ENCODE results near the gene EGF. TPM values are rescaled to one million over a fixed set of nuclear protein-coding genes. Genes with fewer than 3 reads are reported as not detected.

Gene EGF
- total and polyA plus RNA-seq, 11 donors, result 1.3 to 15.0 (median 8.8) TPM

DNA sequence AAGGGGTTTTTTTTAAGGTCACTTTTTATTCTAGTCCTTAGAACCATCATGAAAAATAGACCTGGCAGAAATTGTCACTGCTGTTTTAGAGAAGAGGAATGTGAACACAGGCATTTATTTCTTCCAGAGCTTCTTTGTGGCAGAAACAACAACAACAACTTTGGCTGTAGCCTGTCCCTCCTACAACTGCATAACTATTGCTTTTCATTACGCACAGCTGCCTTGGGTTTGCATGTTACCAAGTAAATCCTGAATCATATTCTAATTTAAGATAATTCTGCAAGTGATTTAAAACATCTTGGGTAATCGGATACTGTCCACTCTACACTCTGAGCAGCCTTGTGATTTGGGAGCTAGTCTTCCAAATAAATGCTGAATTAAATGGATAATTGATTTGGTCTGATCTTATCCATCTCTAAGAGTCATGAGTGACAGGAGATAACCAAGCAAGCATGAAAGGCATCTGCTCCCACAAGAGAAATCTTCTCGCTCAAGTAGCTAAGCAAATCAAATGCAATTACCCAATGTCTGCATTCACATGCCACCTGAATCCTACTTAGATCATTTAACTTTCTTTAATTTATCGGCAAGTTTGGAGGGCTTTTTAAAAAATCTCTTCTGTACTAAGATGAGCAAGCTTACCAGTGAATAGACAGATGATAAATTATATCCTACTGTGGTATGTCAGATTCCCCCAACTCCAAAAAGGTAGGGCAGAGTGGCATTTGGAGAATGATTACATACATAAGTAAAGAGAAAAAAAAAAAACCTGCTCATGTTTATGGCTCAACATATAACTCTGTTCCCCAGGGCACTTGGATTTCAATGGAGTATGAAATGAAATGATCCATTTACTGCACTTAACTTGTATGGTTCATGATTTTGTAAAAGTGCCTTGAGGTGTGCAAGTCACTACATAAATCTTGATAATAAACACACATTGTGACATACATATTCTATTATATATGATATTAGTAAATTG, 73.6 kb downstream of the EGF start:
- peaks cover 0 to 9% (median 0%) of the 10 kb centered on the region in 12 donors for H3K4me1 ChIP-seq
- intact Hi-C loops (cut with DNase I), result no loop called here
- no peak overlapping the region for H3K27ac ChIP-seq
- DNase-seq, result no peak
- WGBS, 4 donors, result 81 to 86% (median 83%) methylated on average over 4 of the region's 4 CpGs
- no peaks in the 10 kb centered on the region for H3K9me3 ChIP-seq
- no peak for ATAC-seq
- H3K4me3 ChIP-seq, result no peak overlapping the region
- H3K36me3 ChIP-seq, result no peaks in the 10 kb centered on the region
- no peak for TF ChIP-seq POLR2A (IDR thresholded peaks at IDR 0.05)
- TF ChIP-seq, protein P1, sequence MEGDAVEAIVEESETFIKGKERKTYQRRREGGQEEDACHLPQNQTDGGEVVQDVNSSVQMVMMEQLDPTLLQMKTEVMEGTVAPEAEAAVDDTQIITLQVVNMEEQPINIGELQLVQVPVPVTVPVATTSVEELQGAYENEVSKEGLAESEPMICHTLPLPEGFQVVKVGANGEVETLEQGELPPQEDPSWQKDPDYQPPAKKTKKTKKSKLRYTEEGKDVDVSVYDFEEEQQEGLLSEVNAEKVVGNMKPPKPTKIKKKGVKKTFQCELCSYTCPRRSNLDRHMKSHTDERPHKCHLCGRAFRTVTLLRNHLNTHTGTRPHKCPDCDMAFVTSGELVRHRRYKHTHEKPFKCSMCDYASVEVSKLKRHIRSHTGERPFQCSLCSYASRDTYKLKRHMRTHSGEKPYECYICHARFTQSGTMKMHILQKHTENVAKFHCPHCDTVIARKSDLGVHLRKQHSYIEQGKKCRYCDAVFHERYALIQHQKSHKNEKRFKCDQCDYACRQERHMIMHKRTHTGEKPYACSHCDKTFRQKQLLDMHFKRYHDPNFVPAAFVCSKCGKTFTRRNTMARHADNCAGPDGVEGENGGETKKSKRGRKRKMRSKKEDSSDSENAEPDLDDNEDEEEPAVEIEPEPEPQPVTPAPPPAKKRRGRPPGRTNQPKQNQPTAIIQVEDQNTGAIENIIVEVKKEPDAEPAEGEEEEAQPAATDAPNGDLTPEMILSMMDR (IDR thresholded peaks at IDR 0.05), result no peak
- peaks cover 0 to 8% (median 0%) of the 10 kb centered on the region in 9 donors for H3K27me3 ChIP-seq

DNA sequence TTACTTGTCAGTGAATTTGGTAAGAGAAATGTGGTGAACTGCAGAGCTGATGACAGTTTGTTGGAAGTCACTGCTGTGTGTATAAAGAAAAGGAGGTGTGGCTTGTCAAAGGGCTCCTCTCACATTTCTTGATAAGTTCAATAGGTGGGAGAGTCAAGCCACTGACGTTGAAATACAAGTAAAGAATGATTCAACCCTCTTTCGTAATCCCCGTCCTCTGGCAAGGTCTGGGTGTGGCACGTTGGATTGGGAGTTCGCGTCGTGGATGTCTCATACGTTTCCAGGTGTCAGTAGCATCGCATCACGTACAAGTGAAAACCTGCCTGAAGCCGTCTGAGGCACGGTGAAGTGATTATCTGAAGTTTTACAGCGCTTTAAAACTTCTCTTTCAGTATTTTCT, 76.4 kb downstream of the EGF start:
- H3K27me3 ChIP-seq, result peaks cover 0 to 8% (median 0%) of the 10 kb centered on the region in 9 donors
- H3K36me3 ChIP-seq, result no peaks in the 10 kb centered on the region
- 55 to 65% (median 60%) methylated on average over 13 of the region's 13 CpGs for WGBS, 4 donors
- DNase-seq (no peak), ATAC-seq (peak in 2 of 4 donors; percentile 29 to 34)
- H3K4me3 ChIP-seq, result no peak overlapping the region
- peaks cover 0 to 13% (median 0%) of the 10 kb centered on the region in 12 donors for H3K4me1 ChIP-seq
- H3K9me3 ChIP-seq, result no peaks in the 10 kb centered on the region
- intact Hi-C loops (cut with DNase I), result no loop called here
- TF ChIP-seq POLR2A (IDR thresholded peaks at IDR 0.05), result no peak
- TF ChIP-seq, protein P1 (IDR thresholded peaks at IDR 0.05), result no peak
- no peak overlapping the region for H3K27ac ChIP-seq

DNA sequence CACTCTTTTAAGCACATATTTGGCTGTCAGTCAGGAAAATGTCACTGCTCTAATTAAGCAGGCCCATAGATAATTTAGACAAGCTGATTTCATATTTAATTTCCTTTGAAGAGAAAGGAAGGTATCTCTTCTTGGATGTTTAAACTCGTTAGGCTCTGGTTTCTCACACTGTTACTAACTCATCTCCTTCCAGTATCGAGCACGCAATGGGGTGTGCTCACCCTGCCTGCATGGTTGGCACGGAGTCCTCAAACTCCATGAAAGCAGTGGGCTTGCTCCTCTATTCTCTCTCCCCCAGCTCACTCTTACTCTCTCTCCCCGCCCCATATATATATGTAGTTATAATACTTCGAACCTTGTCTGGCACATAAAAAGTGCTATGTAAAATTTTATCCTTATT, 76.9 kb downstream of the EGF start:
- no peak for ATAC-seq
- H3K27me3 ChIP-seq, result peaks cover 0 to 8% (median 0%) of the 10 kb centered on the region in 9 donors

More for the DNA sequence above, 76.9 kb downstream of the EGF start:
- Histone ChIP-seq H3K9me3 (no peaks in the 10 kb centered on the region), H3K27ac (no peak overlapping the region), H3K4me3 (no peak overlapping the region), H3K36me3 (no peaks in the 10 kb centered on the region), H3K4me1 (peaks cover 0 to 19% (median 0%) of the 10 kb centered on the region in 12 donors)
- TF ChIP-seq, protein P1 (IDR thresholded peaks at IDR 0.05), result no peak
- no peak for TF ChIP-seq POLR2A (IDR thresholded peaks at IDR 0.05)
- intact Hi-C loops (cut with DNase I), result loop anchor here in 1 of 10 donors (10.0 kb wide), 1 partner anchor 1645 kb away; no protein-coding TSS in a partner anchor
- 61 to 79% (median 72%) methylated on average over 6 of the region's 6 CpGs for WGBS, 4 donors
- no peak for DNase-seq

All from heart left ventricle (tissue), 16 donors.